H9 (cell line): ENCODE measurements around the gene PTCD1. TPM values are rescaled to one million over a fixed set of nuclear protein-coding genes. Genes with fewer than 3 reads are reported as not detected.

ENCODE experiments used
- DNase-seq: peaks from one replicate; pipeline ENCODE4 v3.0.0-alpha.2; 2017
- H2AFZ ChIP-seq: one replicate; pipeline ENCODE4 v1.6.1; 2013; ENCODE audit warnings: mild to moderate bottlenecking, low read length, control low read depth, moderate library complexity
- H2AK5ac ChIP-seq: 2 replicates; pipeline ENCODE4 v1.6.1; 2013; ENCODE audit warnings: low read length, control low read depth, mixed read lengths; ENCODE audit not compliant: insufficient read length
- H2BK120ac ChIP-seq: one replicate; pipeline ENCODE4 v1.6.1; 2013; ENCODE audit warnings: low read depth, mild to moderate bottlenecking, low read length, control low read depth, inconsistent platforms; ENCODE audit not compliant: poor library complexity, severe bottlenecking
- H2BK12ac ChIP-seq: 2 replicates; pipeline ENCODE4 v1.6.1; 2013; ENCODE audit warnings: low read length, control low read depth, mixed read lengths, low read depth; ENCODE audit not compliant: insufficient read length
- H2BK15ac ChIP-seq: 2 replicates; pipeline ENCODE4 v1.6.1; 2013; ENCODE audit warnings: low read depth, low read length, control low read depth
- H2BK20ac ChIP-seq: one replicate; pipeline ENCODE4 v1.6.1; 2013; ENCODE audit warnings: low read depth, mild to moderate bottlenecking, low read length, control low read depth, inconsistent platforms; ENCODE audit not compliant: poor library complexity, severe bottlenecking
- H2BK5ac ChIP-seq: 2 replicates; pipeline ENCODE4 v1.6.1; 2013; ENCODE audit warnings: low read length, control low read depth, mixed read lengths; ENCODE audit not compliant: insufficient read length
- H3K14ac ChIP-seq: 2 replicates; pipeline ENCODE4 v1.6.1; 2013; ENCODE audit warnings: low read length, control low read depth; ENCODE audit not compliant: insufficient read depth
- H3K18ac ChIP-seq: 2 replicates; pipeline ENCODE4 v1.6.1; 2013; ENCODE audit warnings: low read depth, mild to moderate bottlenecking, mixed read lengths, low read length, control low read depth; ENCODE audit not compliant: insufficient read length
- H3K23ac ChIP-seq: 2 replicates; pipeline ENCODE4 v1.6.1; 2013; ENCODE audit warnings: low read length, control low read depth, mixed read lengths, low read depth; ENCODE audit not compliant: insufficient read length
- H3K23me2 ChIP-seq: 2 replicates; pipeline ENCODE4 v1.6.1; 2013; ENCODE audit warnings: low read depth, mild to moderate bottlenecking, mixed read lengths, low read length, control low read depth; ENCODE audit not compliant: insufficient read length, poor library complexity, severe bottlenecking
- H3K27ac ChIP-seq: 2 replicates; pipeline ENCODE4 v1.5.1; 2013; ENCODE audit warnings: low read length, control low read depth, mixed read lengths, low read depth; ENCODE audit not compliant: insufficient read length
- H3K27me3 ChIP-seq: 2 replicates; pipeline ENCODE4 v1.6.1; 2013; ENCODE audit warnings: low read length, control low read depth, inconsistent platforms; ENCODE audit not compliant: insufficient read depth
- H3K4ac ChIP-seq: 2 replicates; pipeline ENCODE4 v1.6.1; 2013; ENCODE audit warnings: low read depth, mild to moderate bottlenecking, control low read depth, inconsistent platforms, low read length, moderate library complexity
- H3K4me1 ChIP-seq: 2 replicates; pipeline ENCODE4 v1.6.1; 2013; ENCODE audit warnings: low read length, control low read depth, inconsistent platforms; ENCODE audit not compliant: insufficient read depth
- H3K4me2 ChIP-seq: 2 replicates; pipeline ENCODE4 v1.6.1; 2013; ENCODE audit warnings: low read length, control low read depth, mixed read lengths; ENCODE audit not compliant: insufficient read length, insufficient read depth
- H3K56ac ChIP-seq: 2 replicates; pipeline ENCODE4 v1.6.1; 2013; ENCODE audit warnings: low read depth, mild to moderate bottlenecking, mixed read lengths, low read length, control low read depth; ENCODE audit not compliant: insufficient read length
- H3K79me1 ChIP-seq: 2 replicates; pipeline ENCODE4 v1.6.1; 2013; ENCODE audit warnings: low read depth, mild to moderate bottlenecking, moderate library complexity, low read length, control low read depth, inconsistent platforms; ENCODE audit not compliant: insufficient read depth, poor library complexity, severe bottlenecking
- H3K79me2 ChIP-seq: 2 replicates; pipeline ENCODE4 v1.6.1; 2013; ENCODE audit warnings: low read length, control low read depth, inconsistent platforms; ENCODE audit not compliant: insufficient read depth
- H3K9ac ChIP-seq: 2 replicates; pipeline ENCODE4 v1.6.1; 2013; ENCODE audit warnings: low read length, control low read depth, mixed read lengths; ENCODE audit not compliant: insufficient read length; ENCODE audit errors: extremely low read depth
- H3K9me3 ChIP-seq: one replicate; pipeline ENCODE4 v1.6.1; 2013; ENCODE audit warnings: low read depth, low read length, inconsistent platforms; ENCODE audit not compliant: control insufficient read depth
- H3T11ph ChIP-seq: one replicate; pipeline ENCODE4 v1.6.1; 2013; ENCODE audit warnings: mild to moderate bottlenecking, low read length, control low read depth, inconsistent platforms
- H4K20me1 ChIP-seq: one replicate; pipeline ENCODE4 v1.6.1; 2013; ENCODE audit not compliant: control insufficient read depth, insufficient read length, insufficient read depth
- H4K5ac ChIP-seq: 2 replicates; pipeline ENCODE4 v1.6.1; 2013; ENCODE audit warnings: low read depth, mild to moderate bottlenecking, mixed read lengths, low read length, control low read depth; ENCODE audit not compliant: insufficient read length
- H4K8ac ChIP-seq: replicated peaks from 2 replicates; pipeline ENCODE4 v1.6.1; 2013; ENCODE audit warnings: low read length, control low read depth, mixed read lengths, low read depth; ENCODE audit not compliant: insufficient read length
- H4K91ac ChIP-seq: 2 replicates; pipeline ENCODE4 v1.6.1; 2013; ENCODE audit warnings: low read depth, mild to moderate bottlenecking, moderate library complexity, mixed read lengths, low read length, control low read depth; ENCODE audit not compliant: insufficient read length
- H3K27ac Mint-ChIP-seq, 3 experiments: 2 replicates in 2 of 3; 3 replicates in 1 of 3; pipeline ENCODE4 v1.8.0; 2020 to 2021; ENCODE audit warnings: mixed read lengths in 3 of 3, mild to moderate bottlenecking in 1 of 3, moderate library complexity in 1 of 3
- H3K27me3 Mint-ChIP-seq: 2 replicates; pipeline ENCODE4 v1.8.0; 2021; ENCODE audit warnings: low read depth, mild to moderate bottlenecking, moderate library complexity, mixed read lengths
- H3K36me3 Mint-ChIP-seq, 3 experiments: 2 replicates in 2 of 3; 3 replicates in 1 of 3; pipeline ENCODE4 v1.8.0; 2020 to 2021; ENCODE audit warnings: low read depth in 3 of 3, mixed read lengths in 3 of 3; ENCODE audit not compliant: insufficient read depth in 1 of 3
- H3K4me1 Mint-ChIP-seq, 2 experiments: 2 replicates each; pipeline ENCODE4 v1.8.0; 2020; ENCODE audit warnings: mixed read lengths in 2 of 2
- H3K4me3 Mint-ChIP-seq, 2 experiments: 2 replicates in 1 of 2; 3 replicates in 1 of 2; pipeline ENCODE4 v1.8.0; 2020 to 2021; ENCODE audit warnings: mild to moderate bottlenecking in 2 of 2, mixed read lengths in 2 of 2, moderate library complexity in 1 of 2
- H3K9me3 Mint-ChIP-seq, 2 experiments: 2 replicates in 1 of 2; 3 replicates in 1 of 2; pipeline ENCODE4 v1.8.0; 2020; ENCODE audit warnings: mild to moderate bottlenecking in 2 of 2, mixed read lengths in 2 of 2, moderate library complexity in 1 of 2
- CTCF ChIP-seq: fragments of 200-600 bp; sonication (generic); conservative IDR thresholded peaks from 3 replicates; pipeline ENCODE4 v1.8.0; 2021; ENCODE audit warnings: antibody characterized with exemption, mild to moderate bottlenecking
- WGBS: extraction: QIAGEN DNeasy Blood & Tissue Kit; methylation state at CpG from one replicate; pipeline ENCODE4 v1.1.7; 2013; ENCODE audit warnings: missing lambda C conversion rate, low lambda C conversion rate, mixed read lengths; ENCODE audit not compliant: insufficient read length; ENCODE audit errors: extremely low coverage; 5-methylcytosine and 5-hydroxymethylcytosine counted together
- total RNA-seq: library from RNA; stranded (reverse); gene quantifications from 2 replicates; pipeline ENCODE4 v1.2.1, GENCODE V29; 2021

PTCD1 gene
- total RNA-seq, 1 experiment from 2014 or later: 12.8 TPM

GRCh38 chr7:99422625-99423024 lies 16.0 kb downstream of the PTCD1 start:
- Histone ChIP-seq H3K79me2 (no peaks in the 10 kb centered on the region), H3K18ac (no peak overlapping the region), H3K27me3 (no peaks in the 10 kb centered on the region), H3K27ac (no peak overlapping the region), H3K4ac (no peak overlapping the region), H3K4me2 (no peak overlapping the region), H3K4me1 (no peaks in the 10 kb centered on the region), H3K56ac (no peak overlapping the region), H2AFZ (no peak overlapping the region), H2AK5ac (no peak overlapping the region), H4K20me1 (peaks cover 3% of the 10 kb centered on the region), H3K9ac (no peak overlapping the region), H4K5ac (no peak overlapping the region), H3K14ac (no peak overlapping the region), H2BK5ac (no peak overlapping the region), H4K91ac (no peak overlapping the region), H3K9me3 (no peaks in the 10 kb centered on the region), H3K79me1 (no peaks in the 10 kb centered on the region), H2BK120ac (no peak overlapping the region), H4K8ac (no peak overlapping the region), H2BK20ac (no peak overlapping the region), H2BK12ac (no peak overlapping the region), H3T11ph (no peak overlapping the region), H2BK15ac (no peak overlapping the region), H3K23me2 (no peaks in the 10 kb centered on the region), H3K23ac (no peak overlapping the region)
- Mint-ChIP-seq H3K36me3 (peaks cover 42 to 82% (median 75%) of the 10 kb centered on the region in 3 experiments; a peak in 6 of 7 replicates), H3K27ac (peak overlapping the region in 2 of 3 experiments; percentile 35 to 66; a peak in 5 of 7 replicates), H3K27me3 (no peaks in the 10 kb centered on the region), H3K4me1 (peaks cover 8% of the 10 kb centered on the region in 2 experiments), H3K9me3 (no peaks in the 10 kb centered on the region), H3K4me3 (no peak overlapping the region)
- DNase-seq: no peak
- WGBS: no CpG with 5 or more reads among the region's 5 CpGs
- no peak for TF ChIP-seq CTCF
